ENCODE measurements around the gene C22orf31.

The C22orf31 gene

GRCh38 chr22:29082826-29083545, 21.4 kb upstream of the C22orf31 start:
- DNase-seq (ENCODE audit: low read depth), result no peak
- TF ChIP-seq CTCF (IDR thresholded peaks at IDR 0.05; ENCODE audit: insufficient read depth, low read depth, low read length, missing control alignments), result no peak
- no peak overlapping the region for H3K4me3 ChIP-seq (ENCODE audit: low read length)

DNA sequence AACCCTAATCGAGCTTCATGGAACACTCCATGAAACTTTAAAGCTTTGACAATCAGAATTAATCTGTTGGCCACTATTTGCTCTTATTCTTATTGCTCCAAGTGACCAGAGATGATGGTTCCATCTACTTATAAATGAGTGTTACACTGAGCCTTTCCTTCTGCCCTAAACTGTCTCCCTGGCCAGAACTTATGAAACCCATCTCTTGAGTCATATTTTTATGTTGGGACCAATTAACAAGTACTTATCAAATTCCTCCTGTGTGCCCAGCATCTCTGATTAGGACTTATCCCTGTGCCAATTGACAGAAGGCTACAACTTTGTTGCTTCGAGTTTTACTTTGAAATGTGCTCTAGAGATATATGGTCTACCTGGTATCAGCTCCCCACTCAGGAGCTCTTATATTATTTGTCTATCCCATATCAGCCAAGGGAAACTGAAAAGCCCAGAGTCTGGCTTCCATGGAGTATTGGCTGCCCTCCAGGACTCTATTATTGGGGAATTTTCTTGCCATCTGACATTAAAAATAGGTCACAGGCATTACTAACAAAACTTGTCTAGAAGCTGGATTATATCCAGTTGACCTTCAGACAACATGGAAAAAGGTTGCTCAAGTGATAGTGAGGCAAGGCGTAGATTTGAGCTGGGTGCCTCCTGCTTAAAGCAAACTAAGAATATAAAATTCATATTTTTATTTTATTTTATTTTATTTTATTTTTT, 20.0 kb upstream of the C22orf31 start:
- TF ChIP-seq CTCF (IDR thresholded peaks at IDR 0.05; ENCODE audit: insufficient read depth, low read depth, low read length, missing control alignments), result no peak
- DNase-seq (ENCODE audit: low read depth), result no peak
- H3K4me3 ChIP-seq (ENCODE audit: low read length), result no peak overlapping the region

- TF ChIP-seq CTCF (IDR thresholded peaks at IDR 0.05; ENCODE audit: insufficient read depth, low read depth, low read length, missing control alignments), result peak; percentile 27
- no peak overlapping the region for H3K4me3 ChIP-seq (ENCODE audit: low read length)
- peak; percentile 58 for DNase-seq (ENCODE audit: low read depth)
These were observed 18.7 kb upstream of the C22orf31 start for GRCh38 chr22:29080106-29080975.

GRCh38 chr22:29079218-29079901, 17.7 kb upstream of the C22orf31 start:
- H3K4me3 ChIP-seq (ENCODE audit: low read length), result no peak overlapping the region
- no peak for TF ChIP-seq CTCF (IDR thresholded peaks at IDR 0.05; ENCODE audit: insufficient read depth, low read depth, low read length, missing control alignments)
- DNase-seq (ENCODE audit: low read depth), result no peak

DNA sequence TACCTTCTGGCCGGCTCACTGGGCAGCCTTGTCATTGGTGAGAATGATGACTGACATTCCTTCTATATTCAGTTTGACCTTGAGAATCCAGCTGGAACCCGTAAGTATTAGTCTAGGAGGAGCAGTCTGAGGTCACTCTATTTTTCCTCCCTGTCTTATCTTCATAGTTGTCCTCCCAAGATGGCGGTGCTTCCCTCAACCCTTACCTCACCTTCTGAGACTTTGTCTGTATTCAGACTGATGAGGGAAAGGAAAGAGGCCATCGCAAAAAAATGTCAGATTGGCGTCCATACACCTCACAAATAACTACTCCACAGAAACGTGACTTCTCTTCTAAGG, 17.2 kb upstream of the C22orf31 start:
- H3K4me3 ChIP-seq (ENCODE audit: low read length), result no peak overlapping the region
- no peak for TF ChIP-seq CTCF (IDR thresholded peaks at IDR 0.05; ENCODE audit: insufficient read depth, low read depth, low read length, missing control alignments)
- no peak for DNase-seq (ENCODE audit: low read depth)

DNA sequence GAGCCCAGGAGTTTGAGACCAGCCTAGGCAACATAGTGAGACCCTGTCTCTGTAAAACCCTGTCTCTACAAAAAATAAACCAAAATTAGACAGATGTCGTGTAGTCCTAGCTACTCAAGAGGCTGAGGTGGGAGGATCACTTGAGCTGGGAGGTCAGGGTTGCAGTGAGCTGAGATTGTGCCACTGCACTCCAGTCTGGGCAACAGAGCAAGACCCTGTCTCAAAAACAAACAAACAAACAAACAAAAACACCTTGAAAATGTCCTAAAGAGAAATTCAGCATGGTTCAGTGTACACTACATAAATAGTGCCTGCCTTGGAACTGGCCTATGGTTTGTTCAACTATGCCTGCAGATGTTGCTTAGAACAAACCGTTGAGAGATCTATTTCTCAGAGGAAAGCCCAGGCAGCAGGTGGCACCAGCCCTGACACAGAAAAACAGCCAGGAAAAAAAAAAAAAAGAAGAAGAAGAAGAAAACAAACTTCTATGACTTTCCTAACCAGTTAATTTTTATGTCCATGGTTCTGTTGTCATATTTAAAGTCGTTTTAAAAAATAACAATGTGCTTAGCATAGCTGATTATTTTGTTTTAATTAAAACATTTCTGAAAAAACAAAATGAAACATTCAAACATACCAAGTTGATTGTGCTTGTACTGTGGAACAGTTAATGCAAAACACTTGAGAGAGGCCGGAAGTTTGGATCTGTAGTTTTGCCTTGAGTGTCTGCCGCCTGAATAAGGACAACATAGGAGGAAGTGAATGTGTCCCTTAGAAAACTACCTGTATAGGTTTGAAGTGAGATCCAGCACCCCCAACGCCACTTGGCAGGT, 16.6 kb upstream of the C22orf31 start:
- TF ChIP-seq CTCF (IDR thresholded peaks at IDR 0.05; ENCODE audit: insufficient read depth, low read depth, low read length, missing control alignments), result no peak
- no peak overlapping the region for H3K4me3 ChIP-seq (ENCODE audit: low read length)
- no peak for DNase-seq (ENCODE audit: low read depth)
